Panc1 (cell line): Measurements from ENCODE around the gene CES4A. TPM values are rescaled to one million over a fixed set of nuclear protein-coding genes. Genes with fewer than 3 reads are reported as not detected.

Source experiments
- ATAC-seq: fragments of 200-7000 bp; cut with Tn5 transposase; 2 replicates; pipeline ENCODE4 v1.9.1; 2020; ENCODE audit warnings: mild to moderate bottlenecking, moderate library complexity
- BruUV-seq: library from RNA; stranded (reverse); fragments of 400-500 nt; replicated peaks from 2 replicates; lab custom pipeline; 2021; lab: Mats Ljungman, UMichigan
- CTCF ChIA-PET: fragments of 300-600 bp; sonication (Branson Sonifier 250); formaldehyde crosslinking; loops from one replicate; lab custom pipeline; 2022; ENCODE audit warnings: antibody characterized with exemption; lab: Charles Lee
- POLR2A ChIA-PET: fragments of 300-600 bp; sonication (Branson Sonifier 250); formaldehyde crosslinking; loops from one replicate; lab custom pipeline; 2022; ENCODE audit warnings: antibody characterized with exemption; lab: Charles Lee
- DNase-seq: peaks from one replicate; pipeline ENCODE4 v3.0.0-alpha.2; 2010; ENCODE audit warnings: low read depth, low spot score
- H3K27ac ChIP-seq: 2 replicates; pipeline ENCODE4 v1.5.1; 2011; ENCODE audit warnings: mild to moderate bottlenecking, low read length, inconsistent platforms
- H3K27me3 ChIP-seq: fragments of 200-500 bp; sonication (Bioruptor generic); 2 replicates; pipeline ENCODE4 v1.6.0; 2014; ENCODE audit warnings: low read length, inconsistent platforms; ENCODE audit not compliant: control insufficient read depth, insufficient read depth
- H3K36me3 ChIP-seq: fragments of 200-500 bp; sonication (Bioruptor generic); 2 replicates; pipeline ENCODE4 v1.5.1; 2014; ENCODE audit warnings: inconsistent platforms, mild to moderate bottlenecking, low read length, moderate library complexity; ENCODE audit not compliant: control insufficient read depth, insufficient read depth
- H3K4me1 ChIP-seq: 2 replicates; pipeline ENCODE4 v1.5.1; 2011; ENCODE audit warnings: inconsistent platforms, mild to moderate bottlenecking, low read length, moderate library complexity; ENCODE audit not compliant: control insufficient read depth, insufficient read depth
- H3K4me3 ChIP-seq, 2 experiments: 2 replicates each; pipeline ENCODE4 v1.5.1; 2011 to 2012; ENCODE audit warnings: low read depth in 2 of 2, low read length in 2 of 2, mild to moderate bottlenecking in 2 of 2, inconsistent platforms in 1 of 2, moderate library complexity in 1 of 2
- H3K9me3 ChIP-seq: fragments of 200-500 bp; sonication (Bioruptor generic); 2 replicates; pipeline ENCODE4 v1.5.1; 2014; ENCODE audit warnings: low read depth, mild to moderate bottlenecking, inconsistent platforms, low read length, moderate library complexity; ENCODE audit not compliant: control insufficient read depth, insufficient read depth
- POLR2AphosphoS5 ChIP-seq: IDR thresholded peaks from 2 replicates; pipeline ENCODE4 v1.6.1; 2012; ENCODE audit warnings: mild to moderate bottlenecking, low read depth, low read length, moderate library complexity
- REST ChIP-seq, 2 experiments: IDR thresholded peaks; 2 replicates each; pipeline ENCODE4 v1.6.1; 2011 to 2012; ENCODE audit warnings: low read depth in 2 of 2, control low read depth in 1 of 2, low read length in 1 of 2, mild to moderate bottlenecking in 1 of 2, moderate library complexity in 1 of 2; ENCODE audit not compliant: insufficient read depth in 1 of 2
- SIN3A ChIP-seq: IDR thresholded peaks from 2 replicates; pipeline ENCODE4 v1.6.1; 2012; ENCODE audit warnings: low read depth, mild to moderate bottlenecking, low read length, moderate library complexity, borderline replicate concordance; ENCODE audit not compliant: insufficient read depth
- TCF7L2 ChIP-seq: IDR thresholded peaks from 2 replicates; pipeline ENCODE4 v1.6.1; 2011; ENCODE audit warnings: mild to moderate bottlenecking, low read depth, low read length, inconsistent platforms
- in situ Hi-C: cut with HindIII; loops from 2 replicates; pipeline ENCODE4 v1.10.0; 2016; ENCODE audit warnings: low sequenced_read_pairs, low pct_unique_long_range_greater_than_20kb
- intact Hi-C: fragments of 100-400 bp; cut with micrococcal nuclease; formaldehyde crosslinking; loops from one replicate; pipeline ENCODE4 v1.10.0; 2022; ENCODE audit not compliant: unreplicated experiment
- total RNA-seq: library from RNA; stranded (reverse); gene quantifications from one replicate; pipeline ENCODE4 v1.2.1, GENCODE V29; 2021; ENCODE audit not compliant: unreplicated experiment
- TF ChIP-seq, protein P1 (sequence below): fragments of 450-650 bp; IDR thresholded peaks from 2 replicates; pipeline ENCODE4 v1.5.1; 2017; ENCODE audit warnings: mild to moderate bottlenecking

CES4A gene
- total RNA-seq, 1 experiment from 2014 or later = 6.1 TPM

DNA sequence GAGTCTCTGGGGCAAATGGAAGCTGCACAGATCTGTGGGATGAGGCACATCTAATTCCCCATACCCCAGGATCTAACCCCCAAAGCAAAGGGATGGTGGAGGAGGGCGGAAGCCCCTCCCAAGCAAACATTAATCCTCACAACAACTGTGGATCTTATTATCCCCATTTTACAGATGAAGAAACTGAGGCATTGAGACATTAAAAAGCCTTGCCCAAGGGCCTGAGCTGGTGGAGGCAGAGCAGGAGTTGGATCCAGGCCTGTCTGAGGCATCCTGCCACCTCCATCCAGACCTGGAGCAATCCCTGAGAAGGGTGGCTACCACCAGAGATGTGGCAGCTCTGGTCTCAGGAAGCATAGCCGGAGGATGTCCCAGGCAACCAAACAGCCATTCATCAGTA, 22.9 kb downstream of the CES4A start:
- intact Hi-C loops (loop anchor here (10.0 kb wide), 1 partner anchor 144 kb away; the partner anchor contains the start of genes B3GNT9, FBXL8 and TRADD), in situ Hi-C loops (no loop called here)
- POLR2A ChIA-PET = no interaction called here
- Histone ChIP-seq H3K36me3 (no peaks in the 10 kb centered on the region), H3K4me3 (no peak overlapping the region), H3K4me1 (no peaks in the 10 kb centered on the region), H3K27me3 (no peaks in the 10 kb centered on the region), H3K9me3 (no peaks in the 10 kb centered on the region), H3K27ac (no peak overlapping the region)
- CTCF ChIA-PET = no interaction called here
- ATAC-seq = no peak
- no TSS peak for BruUV-seq
- DNase-seq = no peak
- no peak for TF ChIP-seq SIN3A
- no peak for TF ChIP-seq REST (IDR thresholded peaks at IDR 0.05; ENCODE audit: insufficient read depth in 1 of 2, low read depth in 2 of 2, low read length in 1 of 2)
- TF ChIP-seq POLR2AphosphoS5 = no peak
- TF ChIP-seq, protein P1, sequence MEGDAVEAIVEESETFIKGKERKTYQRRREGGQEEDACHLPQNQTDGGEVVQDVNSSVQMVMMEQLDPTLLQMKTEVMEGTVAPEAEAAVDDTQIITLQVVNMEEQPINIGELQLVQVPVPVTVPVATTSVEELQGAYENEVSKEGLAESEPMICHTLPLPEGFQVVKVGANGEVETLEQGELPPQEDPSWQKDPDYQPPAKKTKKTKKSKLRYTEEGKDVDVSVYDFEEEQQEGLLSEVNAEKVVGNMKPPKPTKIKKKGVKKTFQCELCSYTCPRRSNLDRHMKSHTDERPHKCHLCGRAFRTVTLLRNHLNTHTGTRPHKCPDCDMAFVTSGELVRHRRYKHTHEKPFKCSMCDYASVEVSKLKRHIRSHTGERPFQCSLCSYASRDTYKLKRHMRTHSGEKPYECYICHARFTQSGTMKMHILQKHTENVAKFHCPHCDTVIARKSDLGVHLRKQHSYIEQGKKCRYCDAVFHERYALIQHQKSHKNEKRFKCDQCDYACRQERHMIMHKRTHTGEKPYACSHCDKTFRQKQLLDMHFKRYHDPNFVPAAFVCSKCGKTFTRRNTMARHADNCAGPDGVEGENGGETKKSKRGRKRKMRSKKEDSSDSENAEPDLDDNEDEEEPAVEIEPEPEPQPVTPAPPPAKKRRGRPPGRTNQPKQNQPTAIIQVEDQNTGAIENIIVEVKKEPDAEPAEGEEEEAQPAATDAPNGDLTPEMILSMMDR = no peak
- TF ChIP-seq TCF7L2 = no peak

DNA sequence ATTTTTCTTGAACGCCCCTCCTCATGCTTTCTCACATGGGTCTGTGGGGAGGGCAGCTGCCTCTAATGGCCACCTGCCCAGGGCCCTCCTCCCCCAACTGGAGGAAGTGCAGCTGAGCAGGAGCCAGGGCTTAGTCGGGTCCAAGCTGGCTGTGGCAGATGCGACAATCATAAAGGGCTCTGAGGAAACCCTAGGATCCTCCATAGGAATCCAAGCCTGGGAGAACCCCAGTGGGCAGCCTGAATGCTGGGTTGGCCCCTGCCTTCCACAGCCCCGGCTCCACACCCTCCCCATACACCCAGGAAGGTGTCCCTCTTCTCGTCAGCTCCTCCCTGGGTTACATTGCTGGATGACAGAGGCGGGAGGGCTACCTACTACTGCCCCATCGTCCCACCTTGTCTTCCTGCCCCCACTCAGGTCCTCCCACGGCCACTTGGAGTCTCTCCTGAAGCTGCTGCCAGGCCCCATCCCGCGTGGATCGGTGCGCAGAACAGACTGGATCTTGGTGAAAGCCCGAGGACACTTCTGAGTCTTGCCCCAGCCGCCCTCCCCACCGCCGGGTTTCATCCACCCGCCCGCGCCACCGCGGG, 24.9 kb downstream of the CES4A start:
- BruUV-seq = no TSS peak
- CTCF ChIA-PET = interaction anchor here (0.8 kb wide), 1 partner anchor 12 kb away, joined by 4 read pairs; no protein-coding TSS in a partner anchor
- DNase-seq (no peak), ATAC-seq (peak; percentile 26; the same call in 1 of the 2 replicates)
- H3K4me1 ChIP-seq = no peaks in the 10 kb centered on the region
- H3K27me3 ChIP-seq = no peaks in the 10 kb centered on the region
- H3K4me3 ChIP-seq = peak overlapping the region; percentile 45
- in situ Hi-C loops = no loop called here
- intact Hi-C loops = loop anchor here (10.0 kb wide), 1 partner anchor 141 kb away; the partner anchor contains the start of genes B3GNT9, FBXL8 and TRADD
- no peak overlapping the region for H3K27ac ChIP-seq
- POLR2A ChIA-PET = interaction anchor here (0.5 to 0.6 kb wide), 2 partner anchors 30 to 595 kb away, joined by 3 to 4 read pairs; no protein-coding TSS in a partner anchor
- no peaks in the 10 kb centered on the region for H3K36me3 ChIP-seq
- TF ChIP-seq POLR2AphosphoS5 = no peak
- TF ChIP-seq SIN3A = no peak
- H3K9me3 ChIP-seq = no peaks in the 10 kb centered on the region
